OCI-LY3 (cell line): Measurements from ENCODE around the gene EPX.

ENCODE experiments used
- EZH2phosphoT487 ChIP-seq: fragments of 200-600 bp; shearing (Covaris generic); IDR thresholded peaks from 2 replicates; pipeline ENCODE4 v1.6.1; 2018; ENCODE audit warnings: antibody characterized with exemption, mixed run types, low read depth
- TF ChIP-seq, protein P1 (sequence below): fragments of 200-600, 300-600 bp; sonication (generic); IDR thresholded peaks from 2 replicates; pipeline ENCODE4 v1.5.1; 2014; ENCODE audit warnings: antibody characterized with exemption, low read length, low read depth

DNA sequence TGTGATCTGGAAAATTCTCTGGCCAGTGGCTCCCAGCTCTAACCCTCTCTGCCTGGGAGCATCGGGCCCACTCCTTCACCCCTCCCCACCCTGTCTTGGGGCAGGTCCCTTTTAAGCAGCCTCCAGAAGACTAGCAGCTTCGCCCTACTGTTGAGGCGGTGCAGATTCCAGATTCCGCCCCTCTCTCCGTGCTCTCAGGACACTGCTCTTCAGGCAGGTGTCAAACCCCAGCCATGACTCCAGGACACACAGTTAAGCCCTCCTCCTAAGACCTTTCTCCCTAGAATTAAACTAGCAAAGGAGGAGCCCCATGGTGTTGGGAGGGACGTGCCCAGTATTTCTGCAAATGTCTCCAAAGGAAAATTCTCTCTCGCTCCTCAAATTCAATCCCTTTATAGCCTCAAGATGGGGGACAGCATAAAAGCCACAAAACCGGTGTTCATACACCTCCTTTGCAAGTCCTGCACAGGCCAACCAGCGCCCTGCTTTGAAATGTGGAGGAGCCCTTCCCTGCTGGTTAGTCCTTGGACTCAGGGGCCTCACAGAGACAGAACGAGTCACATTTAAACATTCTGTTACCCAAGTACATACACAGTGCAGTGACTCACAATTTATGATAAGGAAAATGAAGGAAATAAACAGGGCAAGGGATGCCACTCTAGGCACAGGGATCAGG lies 53.0 kb downstream of the EPX start:
- TF ChIP-seq, protein P1, sequence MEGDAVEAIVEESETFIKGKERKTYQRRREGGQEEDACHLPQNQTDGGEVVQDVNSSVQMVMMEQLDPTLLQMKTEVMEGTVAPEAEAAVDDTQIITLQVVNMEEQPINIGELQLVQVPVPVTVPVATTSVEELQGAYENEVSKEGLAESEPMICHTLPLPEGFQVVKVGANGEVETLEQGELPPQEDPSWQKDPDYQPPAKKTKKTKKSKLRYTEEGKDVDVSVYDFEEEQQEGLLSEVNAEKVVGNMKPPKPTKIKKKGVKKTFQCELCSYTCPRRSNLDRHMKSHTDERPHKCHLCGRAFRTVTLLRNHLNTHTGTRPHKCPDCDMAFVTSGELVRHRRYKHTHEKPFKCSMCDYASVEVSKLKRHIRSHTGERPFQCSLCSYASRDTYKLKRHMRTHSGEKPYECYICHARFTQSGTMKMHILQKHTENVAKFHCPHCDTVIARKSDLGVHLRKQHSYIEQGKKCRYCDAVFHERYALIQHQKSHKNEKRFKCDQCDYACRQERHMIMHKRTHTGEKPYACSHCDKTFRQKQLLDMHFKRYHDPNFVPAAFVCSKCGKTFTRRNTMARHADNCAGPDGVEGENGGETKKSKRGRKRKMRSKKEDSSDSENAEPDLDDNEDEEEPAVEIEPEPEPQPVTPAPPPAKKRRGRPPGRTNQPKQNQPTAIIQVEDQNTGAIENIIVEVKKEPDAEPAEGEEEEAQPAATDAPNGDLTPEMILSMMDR, result no peak
- TF ChIP-seq EZH2phosphoT487, result no peak
